Measurements from ENCODE around the gene PXYLP1.

- no peak for TF ChIP-seq CTCF (IDR thresholded peaks at IDR 0.05)
- no peak for TF ChIP-seq POLR2A (IDR thresholded peaks at IDR 0.05)
These were observed 42.2 kb downstream of the PXYLP1 start for GRCh38 chr3:141273700-141274410.

All from Peyer's patch (tissue), 4 donors.